IPS-18c (cell line): ENCODE data around the gene FAM120B.
"Not testable (repeated sequence)": the region's sequence is repeated elsewhere in the genome, so short reads cannot be mapped to it uniquely, and the experiment has no call there.

ENCODE experiments used
- H3K4me3 ChIP-seq: 2 replicates; pipeline ENCODE4 v1.7.0; 2013; ENCODE audit warnings: low read depth, mild to moderate bottlenecking, low read length, moderate library complexity; ENCODE audit not compliant: insufficient read depth
- H3K9me3 ChIP-seq: one replicate; pipeline ENCODE4 v1.6.1; 2013; ENCODE audit warnings: mild to moderate bottlenecking, low read length, moderate library complexity; ENCODE audit not compliant: control insufficient read depth, insufficient read depth

Gene FAM120B, protein sequence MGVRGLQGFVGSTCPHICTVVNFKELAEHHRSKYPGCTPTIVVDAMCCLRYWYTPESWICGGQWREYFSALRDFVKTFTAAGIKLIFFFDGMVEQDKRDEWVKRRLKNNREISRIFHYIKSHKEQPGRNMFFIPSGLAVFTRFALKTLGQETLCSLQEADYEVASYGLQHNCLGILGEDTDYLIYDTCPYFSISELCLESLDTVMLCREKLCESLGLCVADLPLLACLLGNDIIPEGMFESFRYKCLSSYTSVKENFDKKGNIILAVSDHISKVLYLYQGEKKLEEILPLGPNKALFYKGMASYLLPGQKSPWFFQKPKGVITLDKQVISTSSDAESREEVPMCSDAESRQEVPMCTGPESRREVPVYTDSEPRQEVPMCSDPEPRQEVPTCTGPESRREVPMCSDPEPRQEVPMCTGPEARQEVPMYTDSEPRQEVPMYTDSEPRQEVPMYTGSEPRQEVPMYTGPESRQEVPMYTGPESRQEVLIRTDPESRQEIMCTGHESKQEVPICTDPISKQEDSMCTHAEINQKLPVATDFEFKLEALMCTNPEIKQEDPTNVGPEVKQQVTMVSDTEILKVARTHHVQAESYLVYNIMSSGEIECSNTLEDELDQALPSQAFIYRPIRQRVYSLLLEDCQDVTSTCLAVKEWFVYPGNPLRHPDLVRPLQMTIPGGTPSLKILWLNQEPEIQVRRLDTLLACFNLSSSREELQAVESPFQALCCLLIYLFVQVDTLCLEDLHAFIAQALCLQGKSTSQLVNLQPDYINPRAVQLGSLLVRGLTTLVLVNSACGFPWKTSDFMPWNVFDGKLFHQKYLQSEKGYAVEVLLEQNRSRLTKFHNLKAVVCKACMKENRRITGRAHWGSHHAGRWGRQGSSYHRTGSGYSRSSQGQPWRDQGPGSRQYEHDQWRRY

GRCh38 chr6:170306324-170307079, at the start of gene FAM120B:
TSS of gene FAM120B (plus strand) at chr6:170306758. CDS start at chr6:170317391, 10,633 bp downstream.
- H3K9me3 ChIP-seq, result peaks cover 18% of the 10 kb centered on the region

GRCh38 chr6:170257376-170257775, 49.2 kb upstream of the FAM120B start:
- Histone ChIP-seq H3K4me3 (no peak overlapping the region), H3K9me3 (no peaks in the 10 kb centered on the region)

More at GRCh38 chr6:170306324-170307079, at the start of gene FAM120B:
- H3K4me3 ChIP-seq, result peak within 1 kb of the TSS; percentile 77

DNA sequence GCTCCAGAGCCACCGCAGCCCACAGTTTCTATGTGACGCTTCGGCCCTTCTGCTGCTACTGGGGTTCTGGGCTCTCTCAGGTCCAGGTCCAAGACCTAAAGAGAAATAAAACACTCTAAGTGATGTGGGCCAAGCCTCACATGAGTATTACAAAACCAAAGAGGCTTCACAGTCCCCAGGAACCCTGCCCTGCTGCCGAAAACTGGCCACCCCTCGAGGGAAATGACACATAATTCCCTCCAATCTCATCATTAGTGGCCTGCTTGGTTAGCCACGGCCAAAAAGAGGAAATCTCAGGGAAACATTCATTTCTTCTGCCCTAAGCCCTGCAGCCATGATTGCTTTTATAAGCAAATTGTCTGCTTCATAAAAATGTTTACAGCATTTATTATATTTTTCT, 48.2 kb upstream of the FAM120B start:
- H3K9me3 ChIP-seq, result no peaks in the 10 kb centered on the region
- no peak overlapping the region for H3K4me3 ChIP-seq

DNA sequence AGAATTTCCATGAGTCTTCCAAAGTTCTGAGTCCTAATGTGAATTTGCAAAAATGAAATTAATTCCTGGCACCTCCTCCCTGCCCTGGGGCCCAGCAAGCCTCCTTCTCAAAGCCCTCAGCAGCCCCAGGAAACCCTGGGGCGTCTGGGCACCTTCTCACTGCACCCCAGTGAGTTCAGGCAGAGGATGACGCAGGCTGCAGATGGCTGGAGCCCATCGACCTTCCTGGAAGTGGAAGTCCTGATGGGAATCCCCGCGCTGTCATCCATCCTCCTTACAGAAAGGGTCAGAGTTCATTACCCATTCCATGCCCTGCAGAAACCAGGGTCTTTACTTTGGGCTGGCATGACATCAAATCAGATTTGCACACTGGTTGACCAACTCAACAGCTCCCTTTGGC, 47.3 kb upstream of the FAM120B start:
- Histone ChIP-seq H3K9me3 (no peaks in the 10 kb centered on the region), H3K4me3 (no peak overlapping the region)

DNA sequence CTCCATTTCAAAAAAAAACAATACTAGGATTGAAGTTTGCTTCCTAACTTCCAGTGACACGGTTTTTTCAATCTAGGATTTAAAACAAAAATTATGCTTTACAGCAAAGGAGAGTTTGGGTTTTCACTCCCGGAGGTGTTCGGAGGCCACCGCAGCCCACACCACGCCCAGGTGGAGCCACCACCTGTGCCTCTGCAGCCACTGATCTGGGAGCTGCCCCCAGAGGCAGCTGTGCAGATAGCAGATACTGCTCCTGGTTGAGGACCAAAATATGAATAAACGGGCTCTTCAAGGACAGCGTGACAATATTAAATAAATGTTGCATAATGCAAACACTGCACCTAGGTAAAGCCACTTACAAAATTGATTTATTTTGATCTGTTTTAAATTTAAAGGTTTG, 45.9 kb upstream of the FAM120B start:
- Histone ChIP-seq H3K4me3 (no peak overlapping the region), H3K9me3 (no peaks in the 10 kb centered on the region)

- Histone ChIP-seq H3K4me3 (no peak overlapping the region), H3K9me3 (no peaks in the 10 kb centered on the region)
Measured at GRCh38 chr6:170261643-170262488, 44.7 kb upstream of the FAM120B start.

DNA sequence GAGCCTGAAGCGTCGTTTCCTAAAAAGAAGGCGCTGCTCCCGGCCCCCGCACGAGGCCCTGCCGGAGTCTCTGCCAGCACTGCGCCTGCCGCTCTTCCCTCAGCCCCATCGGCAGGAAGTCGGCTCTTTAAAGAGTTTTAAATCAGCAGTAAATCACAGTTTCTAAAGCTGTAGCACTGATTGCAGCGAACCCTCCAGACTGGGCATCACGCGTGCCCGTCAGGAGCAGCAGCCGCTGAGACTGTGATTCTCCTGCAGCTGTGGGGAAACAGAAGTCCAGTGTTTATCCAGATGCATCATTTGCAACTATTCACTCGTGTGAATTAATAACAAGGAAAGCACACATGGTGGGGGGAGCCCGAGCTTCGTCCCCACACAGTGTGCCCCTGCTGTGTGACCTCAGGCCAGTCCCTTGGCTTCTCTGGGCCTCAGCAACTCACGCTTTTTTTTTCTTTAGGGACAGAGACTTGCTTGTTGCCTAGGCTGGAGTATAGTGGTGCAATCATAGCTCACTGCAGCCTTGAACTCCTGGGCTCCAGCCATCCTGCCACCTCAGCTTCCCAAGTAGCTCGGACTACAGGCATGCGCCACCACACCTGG, 44.0 kb upstream of the FAM120B start:
- no peaks in the 10 kb centered on the region for H3K9me3 ChIP-seq
- no peak overlapping the region for H3K4me3 ChIP-seq

GRCh38 chr6:170263410-170263809, 43.1 kb upstream of the FAM120B start:
- H3K4me3 ChIP-seq, result no peak overlapping the region
- no peaks in the 10 kb centered on the region for H3K9me3 ChIP-seq

- H3K9me3 ChIP-seq, result no peaks in the 10 kb centered on the region
- no peak overlapping the region for H3K4me3 ChIP-seq
Measured at GRCh38 chr6:170264086-170264485, 42.5 kb upstream of the FAM120B start.

GRCh38 chr6:170264644-170265043, 41.9 kb upstream of the FAM120B start:
- not testable (repeated sequence) for H3K4me3 ChIP-seq, H3K9me3 ChIP-seq

- H3K9me3 ChIP-seq, result no peaks in the 10 kb centered on the region
- no peak overlapping the region for H3K4me3 ChIP-seq
Measured at GRCh38 chr6:170265655-170266054, 40.9 kb upstream of the FAM120B start.

DNA sequence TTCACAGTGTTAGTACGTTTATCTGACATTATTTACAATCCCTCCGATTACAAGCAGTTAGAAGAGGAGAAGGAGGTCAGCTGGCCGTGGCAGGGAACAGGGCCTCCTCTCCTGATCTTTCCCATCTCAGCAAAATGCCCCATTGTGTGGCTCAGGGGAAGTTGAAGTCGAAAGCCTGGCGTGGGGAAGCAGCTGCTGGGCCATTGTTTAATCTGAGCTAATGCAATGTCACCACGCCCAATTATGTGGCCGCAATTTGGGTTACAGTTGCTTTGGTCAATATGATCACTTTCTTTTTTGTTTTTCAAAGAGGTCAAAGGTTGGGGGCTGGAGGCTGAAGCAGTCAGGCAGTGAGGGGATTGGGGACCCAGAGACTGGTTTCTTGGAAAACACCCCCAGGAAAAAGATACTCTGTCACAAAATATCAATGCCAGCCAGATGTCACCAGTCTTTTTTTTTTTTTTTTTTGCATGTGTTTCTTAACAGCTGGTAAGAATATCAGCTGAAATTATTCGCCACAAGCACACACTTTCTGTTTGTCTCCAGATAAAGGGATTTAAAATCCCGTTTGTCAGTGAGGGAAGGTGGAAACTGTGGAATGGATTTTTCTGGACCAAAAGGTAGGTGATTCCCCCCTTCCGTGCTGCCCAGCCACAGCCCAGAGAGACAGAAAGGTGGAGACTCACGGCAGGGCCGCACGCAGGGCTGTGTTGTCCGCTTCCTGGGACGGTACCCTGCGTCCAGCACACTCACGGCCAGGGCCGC, 40.3 kb upstream of the FAM120B start:
- Histone ChIP-seq H3K4me3 (no peak overlapping the region), H3K9me3 (no peaks in the 10 kb centered on the region)

- no peak overlapping the region for H3K4me3 ChIP-seq
- H3K9me3 ChIP-seq, result no peaks in the 10 kb centered on the region
Measured at GRCh38 chr6:170267688-170268087, 38.9 kb upstream of the FAM120B start.

GRCh38 chr6:170268216-170269129, 38.1 kb upstream of the FAM120B start:
- H3K9me3 ChIP-seq, result no peaks in the 10 kb centered on the region

More at GRCh38 chr6:170268216-170269129, 38.1 kb upstream of the FAM120B start:
- H3K4me3 ChIP-seq, result no peak overlapping the region
